IMR-90 (cell line): ENCODE measurements around the gene INO80. TPM values are rescaled to one million over a fixed set of nuclear protein-coding genes. Genes with fewer than 3 reads are reported as not detected.
A peak's percentile ranks its signal among the peaks of the same experiment; 100 is the strongest.

Experiments
- ATAC-seq: fragments of 200-7000 bp; cut with Tn5 transposase; 2 replicates; pipeline ENCODE4 v1.9.1; 2020; ENCODE audit warnings: low read depth, mild to moderate bottlenecking, moderate library complexity
- BruUV-seq: library from RNA; stranded (reverse); fragments of 400-500 nt; replicated peaks from 2 replicates; lab custom pipeline; 2021; lab: Mats Ljungman, UMichigan
- CTCF ChIA-PET: fragments of 300-600 bp; formaldehyde crosslinking; extraction: SDS; loops from one replicate; lab custom pipeline; 2021; ENCODE audit warnings: antibody characterized with exemption; lab: Yijun Ruan, JAX
- POLR2A ChIA-PET: fragments of 300-600 bp; sonication (Branson Sonifier 250); formaldehyde crosslinking; loops from one replicate; lab custom pipeline; 2022; ENCODE audit warnings: antibody characterized with exemption; ENCODE audit not compliant: unreplicated experiment; lab: Charles Lee
- DNase-seq: peaks from one replicate; pipeline ENCODE4 v3.0.0; 2013
- H2AFZ ChIP-seq: replicated peaks from 2 replicates; pipeline ENCODE3; 2013; ENCODE audit warnings: low read length, mild to moderate bottlenecking; ENCODE audit not compliant: poor library complexity
- H2AK5ac ChIP-seq: 2 replicates; pipeline ENCODE4 v1.6.1; 2013; ENCODE audit warnings: low read depth, low read length, inconsistent platforms
- H2AK9ac ChIP-seq: replicated peaks from 2 replicates; pipeline ENCODE3; 2013; ENCODE audit warnings: mild to moderate bottlenecking, low read depth, low read length, moderate library complexity; ENCODE audit not compliant: poor library complexity
- H2BK120ac ChIP-seq: 2 replicates; pipeline ENCODE4 v1.6.1; 2013; ENCODE audit warnings: low read depth, low read length, inconsistent platforms
- H2BK15ac ChIP-seq: 3 replicates; pipeline ENCODE4 v1.6.1; 2013; ENCODE audit warnings: low read depth, low read length, inconsistent platforms
- H2BK20ac ChIP-seq: 2 replicates; pipeline ENCODE4 v1.6.1; 2013; ENCODE audit warnings: low read depth, mild to moderate bottlenecking, inconsistent platforms, low read length, moderate library complexity
- H2BK5ac ChIP-seq: 2 replicates; pipeline ENCODE4 v1.6.1; 2013; ENCODE audit warnings: mild to moderate bottlenecking, low read depth, low read length, inconsistent platforms; ENCODE audit not compliant: poor library complexity, severe bottlenecking
- H3K14ac ChIP-seq: replicated peaks from 2 replicates; pipeline ENCODE4 v1.6.1; 2013; ENCODE audit warnings: low read depth, low read length, inconsistent platforms
- H3K18ac ChIP-seq: 2 replicates; pipeline ENCODE4 v1.6.1; 2013; ENCODE audit warnings: low read depth, low read length, control low read depth
- H3K23ac ChIP-seq: 2 replicates; pipeline ENCODE4 v1.6.1; 2013; ENCODE audit warnings: low read depth, low read length, inconsistent platforms
- H3K27ac ChIP-seq: 2 replicates; pipeline ENCODE4 v1.5.1; 2013; ENCODE audit warnings: mild to moderate bottlenecking, control low read depth, low read length; ENCODE audit not compliant: insufficient read depth
- H3K27me3 ChIP-seq: 2 replicates; pipeline ENCODE4 v1.6.1; 2013; ENCODE audit warnings: low read length; ENCODE audit not compliant: control insufficient read depth, insufficient read depth
- H3K36me3 ChIP-seq: 2 replicates; pipeline ENCODE4 v1.6.1; 2013; ENCODE audit warnings: low read length, mixed read lengths; ENCODE audit not compliant: control insufficient read depth, insufficient read depth
- H3K4ac ChIP-seq: 2 replicates; pipeline ENCODE4 v1.6.1; 2013; ENCODE audit warnings: low read depth, low read length, inconsistent platforms
- H3K4me1 ChIP-seq: 2 replicates; pipeline ENCODE4 v1.6.1; 2013; ENCODE audit warnings: low read length, mixed read lengths; ENCODE audit not compliant: control insufficient read depth, insufficient read depth
- H3K4me2 ChIP-seq: 2 replicates; pipeline ENCODE4 v1.6.1; 2013; ENCODE audit warnings: low read depth, mild to moderate bottlenecking, control low read depth, low read length, moderate library complexity
- H3K4me3 ChIP-seq: 2 replicates; pipeline ENCODE4 v1.5.1; 2013; ENCODE audit warnings: low read depth, mild to moderate bottlenecking, control low read depth, low read length, moderate library complexity; ENCODE audit not compliant: insufficient read depth
- H3K56ac ChIP-seq: 2 replicates; pipeline ENCODE4 v1.6.1; 2013; ENCODE audit warnings: low read length, inconsistent platforms; ENCODE audit not compliant: insufficient read depth; ENCODE audit errors: extremely low read depth
- H3K79me1 ChIP-seq, 2 experiments: 2 replicates each; pipeline ENCODE4 v1.6.1; 2013; ENCODE audit warnings: low read length in 2 of 2, inconsistent platforms in 1 of 2, low read depth in 1 of 2
- H3K9ac ChIP-seq: 2 replicates; pipeline ENCODE4 v1.6.1; 2013; ENCODE audit warnings: low read depth, low read length, control low read depth
- H3K9me1 ChIP-seq: 2 replicates; pipeline ENCODE4 v1.6.1; 2013; ENCODE audit warnings: low read length, inconsistent platforms; ENCODE audit not compliant: insufficient read depth
- H3K9me3 ChIP-seq: 2 replicates; pipeline ENCODE4 v1.6.1; 2013; ENCODE audit warnings: low read length; ENCODE audit not compliant: control insufficient read depth, insufficient read depth
- H4K20me1 ChIP-seq: 2 replicates; pipeline ENCODE4 v1.6.1; 2013; ENCODE audit warnings: low read length, inconsistent platforms; ENCODE audit not compliant: insufficient read depth
- H4K5ac ChIP-seq: 2 replicates; pipeline ENCODE4 v1.6.1; 2013; ENCODE audit warnings: mild to moderate bottlenecking, low read depth, low read length, control low read depth
- H4K8ac ChIP-seq, 2 experiments: 2 replicates each; pipeline ENCODE4 v1.6.1; 2013; ENCODE audit warnings: low read depth in 2 of 2, low read length in 2 of 2, control low read depth in 1 of 2, inconsistent platforms in 1 of 2
- H4K91ac ChIP-seq: 2 replicates; pipeline ENCODE4 v1.6.1; 2013; ENCODE audit warnings: low read depth, low read length, inconsistent platforms; ENCODE audit not compliant: insufficient read depth
- MAZ ChIP-seq: IDR thresholded peaks from 2 replicates; pipeline ENCODE4 v1.6.1; 2012; ENCODE audit warnings: low read depth, mild to moderate bottlenecking, low read length, improper control_type of control experiment, moderate library complexity, borderline replicate concordance
- NFE2L2 ChIP-seq: fragments of 150-350 bp; IDR thresholded peaks from 2 replicates; pipeline ENCODE4 v1.6.1; 2016; ENCODE audit warnings: low read depth, mild to moderate bottlenecking, low read length
- POLR2A ChIP-seq: IDR thresholded peaks from 2 replicates; pipeline ENCODE4 v1.6.1; 2012; ENCODE audit warnings: mild to moderate bottlenecking, low read depth, low read length
- RAD21 ChIP-seq: IDR thresholded peaks from 2 replicates; pipeline ENCODE4 v1.6.1; 2012; ENCODE audit warnings: low read length, improper control_type of control experiment
- RCOR1 ChIP-seq: IDR thresholded peaks from 2 replicates; pipeline ENCODE4 v1.6.1; 2012; ENCODE audit warnings: mild to moderate bottlenecking, low read length, improper control_type of control experiment; ENCODE audit not compliant: insufficient replicate concordance
- SMC3 ChIP-seq: fragments of 150-350 bp; IDR thresholded peaks from 2 replicates; pipeline ENCODE4 v1.6.1; 2016; ENCODE audit warnings: low read depth, mild to moderate bottlenecking, antibody characterized with exemption, low read length, moderate library complexity
- WGBS, 2 experiments: methylation state at CpG; one replicate each; pipeline versions ENCODE4 v1.1.5 to v1.1.7; 2013; ENCODE audit warnings: missing lambda C conversion rate in 2 of 2; ENCODE audit not compliant: insufficient read length in 1 of 2; ENCODE audit errors: extremely low coverage in 2 of 2; 5-methylcytosine and 5-hydroxymethylcytosine counted together
- dilution Hi-C: fragments of 300-500 bp; cut with HindIII; formaldehyde crosslinking; loops from one replicate; pipeline ENCODE4 v1.14.3; 2018; ENCODE audit warnings: low sequenced_read_pairs; ENCODE audit not compliant: unreplicated experiment
- in situ Hi-C: fragments of 300-500 bp; cut with MboI; formaldehyde crosslinking; loops from 3 replicates; pipeline ENCODE4 v1.14.3; 2019; ENCODE audit warnings: low sequenced_read_pairs, inconsistent platforms, mixed read lengths
- intact Hi-C: fragments of 100-400 bp; cut with micrococcal nuclease; formaldehyde crosslinking; loops from 2 replicates; pipeline ENCODE4 v1.10.0; 2022
- polyA plus RNA-seq, 3 experiments: library from polyadenylated mRNA; depleted of rRNA; stranded (reverse); fragments of >200 nt; gene quantifications; 2 replicates each; pipeline ENCODE4 v1.2.3, GENCODE V29; 2012; ENCODE audit warnings: low replicate concordance in 1 of 3
- total RNA-seq: library from RNA; depleted of rRNA; stranded (reverse); fragments of >200 nt; gene quantifications from 2 replicates; pipeline ENCODE4 v1.2.3, GENCODE V29; 2012
- TF ChIP-seq, protein P1 (sequence below): conservative IDR thresholded peaks from 2 replicates; pipeline ENCODE4 v1.5.1; 2012; ENCODE audit warnings: mild to moderate bottlenecking, low read depth, low read length, improper control_type of control experiment

The INO80 gene
- total and polyA plus RNA-seq, 2 of the 4 experiments (the other 2 are of a cell fraction) = 6.0 to 13.3 TPM

DNA sequence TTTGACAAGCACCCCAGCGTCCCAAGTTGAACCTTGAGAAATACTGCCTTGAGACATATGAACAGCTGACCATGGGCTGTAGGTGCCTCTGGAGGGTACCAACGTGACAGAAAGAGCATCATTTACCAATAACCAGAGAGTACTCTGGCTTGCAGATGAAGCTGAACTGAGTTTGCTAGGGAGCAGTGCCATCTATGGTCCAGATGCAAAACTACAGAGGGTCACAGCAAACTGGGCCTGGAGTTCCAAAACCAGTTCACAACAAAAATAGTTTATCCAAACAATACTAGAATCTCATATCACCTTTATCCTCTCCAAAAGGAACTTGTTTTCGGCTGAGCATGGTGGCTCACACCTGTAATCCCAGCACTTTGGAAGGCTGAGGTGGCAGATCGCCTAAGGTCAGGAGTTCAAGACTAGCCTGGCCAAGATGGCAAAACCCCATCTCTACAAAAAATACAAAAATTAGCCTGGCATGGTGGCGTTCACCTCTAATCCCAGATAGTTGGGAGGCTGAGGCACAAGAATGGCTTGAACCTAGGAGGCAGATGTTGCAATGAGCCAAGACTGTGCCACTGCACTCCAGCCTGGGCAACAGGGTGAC, 93.5 kb downstream of the INO80 start:
- Histone ChIP-seq H2AFZ (no peak overlapping the region), H3K18ac (no peak overlapping the region), H2BK120ac (peak overlapping the region; percentile 33; the same call in 1 of the 2 replicates), H3K23ac (no peak overlapping the region), H2AK5ac (peak overlapping the region; percentile 48; the same call in 1 of the 2 replicates), H2BK15ac (0 out of 3 replicates have a peak overlapping the region, but pooled peaks have one; percentile 0), H3K4me3 (no peak overlapping the region), H2AK9ac (no peak overlapping the region), H4K5ac (no peak overlapping the region), H3K9me3 (no peaks in the 10 kb centered on the region), H3K56ac (no peak overlapping the region), H4K91ac (peak overlapping the region; percentile 45; the same call in 1 of the 2 replicates), H2BK20ac (no peak overlapping the region; the same call in 1 of the 2 replicates), H3K9me1 (no peaks in the 10 kb centered on the region), H3K36me3 (peaks cover 5% of the 10 kb centered on the region), H3K4me2 (no peak overlapping the region), H4K20me1 (no peaks in the 10 kb centered on the region), H2BK5ac (no peak overlapping the region), H3K14ac (no peak overlapping the region), H4K8ac (peak overlapping the region in 1 of 2 experiments; percentile 31; a peak in 1 of 4 replicates), H3K27me3 (no peaks in the 10 kb centered on the region), H3K4ac (peak overlapping the region; percentile 47; the same call in 1 of the 2 replicates), H3K79me1 (peaks cover 14 to 42% of the 10 kb centered on the region in 2 experiments), H3K27ac (no peak overlapping the region), H3K4me1 (peaks cover 14% of the 10 kb centered on the region), H3K9ac (no peak overlapping the region)
- in situ Hi-C loops (loop anchor here (5.0 to 10.0 kb wide), 2 partner anchors 80 to 118 kb away; no protein-coding TSS in a partner anchor), intact Hi-C loops (loop anchor here (1.0 to 5.0 kb wide), 2 partner anchors 80 to 116 kb away; no protein-coding TSS in a partner anchor), dilution Hi-C loops (no loop called here)
- BruUV-seq = no TSS peak
- ChIA-PET POLR2A (no interaction called here), CTCF (interaction anchor here (0.8 to 2.3 kb wide), 5 partner anchors 12 to 118 kb away, joined by 3 to 7 read pairs (median 6); no protein-coding TSS in a partner anchor)
- peak; percentile 69 for ATAC-seq
- peak; percentile 43; the same call in 1 of the 2 replicates for TF ChIP-seq POLR2A
- TF ChIP-seq NFE2L2 = no peak
- 0 out of 2 replicates have a peak, but pooled peaks have one; percentile 30 for TF ChIP-seq MAZ
- no peak for TF ChIP-seq RCOR1
- peak; percentile 93 for TF ChIP-seq RAD21
- TF ChIP-seq, protein P1, sequence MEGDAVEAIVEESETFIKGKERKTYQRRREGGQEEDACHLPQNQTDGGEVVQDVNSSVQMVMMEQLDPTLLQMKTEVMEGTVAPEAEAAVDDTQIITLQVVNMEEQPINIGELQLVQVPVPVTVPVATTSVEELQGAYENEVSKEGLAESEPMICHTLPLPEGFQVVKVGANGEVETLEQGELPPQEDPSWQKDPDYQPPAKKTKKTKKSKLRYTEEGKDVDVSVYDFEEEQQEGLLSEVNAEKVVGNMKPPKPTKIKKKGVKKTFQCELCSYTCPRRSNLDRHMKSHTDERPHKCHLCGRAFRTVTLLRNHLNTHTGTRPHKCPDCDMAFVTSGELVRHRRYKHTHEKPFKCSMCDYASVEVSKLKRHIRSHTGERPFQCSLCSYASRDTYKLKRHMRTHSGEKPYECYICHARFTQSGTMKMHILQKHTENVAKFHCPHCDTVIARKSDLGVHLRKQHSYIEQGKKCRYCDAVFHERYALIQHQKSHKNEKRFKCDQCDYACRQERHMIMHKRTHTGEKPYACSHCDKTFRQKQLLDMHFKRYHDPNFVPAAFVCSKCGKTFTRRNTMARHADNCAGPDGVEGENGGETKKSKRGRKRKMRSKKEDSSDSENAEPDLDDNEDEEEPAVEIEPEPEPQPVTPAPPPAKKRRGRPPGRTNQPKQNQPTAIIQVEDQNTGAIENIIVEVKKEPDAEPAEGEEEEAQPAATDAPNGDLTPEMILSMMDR = peak; percentile 90
- TF ChIP-seq SMC3 = peak; percentile 82
- WGBS, 2 experiments = 62% methylated on average over 2 of the region's 5 CpGs; no CpG with 5 or more reads in 1 of the 2 experiments
- DNase-seq = peak; percentile 75
